ENCODE measurements around the gene RNGTT.

The RNGTT gene

DNA sequence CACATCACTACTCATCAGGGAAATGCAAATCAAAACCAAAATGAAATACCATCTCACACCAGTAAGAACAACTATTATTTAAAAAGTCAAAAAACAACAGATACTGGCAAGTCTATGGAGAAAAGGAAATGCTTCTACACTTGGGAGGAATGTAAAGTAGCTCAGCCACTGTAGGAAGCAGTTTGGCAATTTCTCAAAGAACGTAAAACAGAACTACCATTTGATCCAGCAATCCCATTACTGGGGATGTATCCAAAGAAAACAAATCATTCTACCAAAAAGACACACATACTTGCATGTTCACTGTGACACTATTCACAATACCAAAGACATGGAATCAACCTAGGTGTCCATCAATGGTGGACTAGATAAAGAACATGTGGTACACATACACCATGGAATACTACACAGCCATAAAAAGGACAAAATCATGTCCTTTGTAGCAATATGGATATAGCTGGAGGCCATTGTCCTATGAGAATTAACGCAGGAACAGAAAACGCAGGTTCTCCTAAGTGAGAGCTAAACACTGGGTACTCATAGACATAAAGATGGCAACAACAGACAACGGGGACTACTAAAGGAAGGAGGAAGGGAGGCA is 260.4 kb downstream of the RNGTT start:
- TF ChIP-seq, protein P1, sequence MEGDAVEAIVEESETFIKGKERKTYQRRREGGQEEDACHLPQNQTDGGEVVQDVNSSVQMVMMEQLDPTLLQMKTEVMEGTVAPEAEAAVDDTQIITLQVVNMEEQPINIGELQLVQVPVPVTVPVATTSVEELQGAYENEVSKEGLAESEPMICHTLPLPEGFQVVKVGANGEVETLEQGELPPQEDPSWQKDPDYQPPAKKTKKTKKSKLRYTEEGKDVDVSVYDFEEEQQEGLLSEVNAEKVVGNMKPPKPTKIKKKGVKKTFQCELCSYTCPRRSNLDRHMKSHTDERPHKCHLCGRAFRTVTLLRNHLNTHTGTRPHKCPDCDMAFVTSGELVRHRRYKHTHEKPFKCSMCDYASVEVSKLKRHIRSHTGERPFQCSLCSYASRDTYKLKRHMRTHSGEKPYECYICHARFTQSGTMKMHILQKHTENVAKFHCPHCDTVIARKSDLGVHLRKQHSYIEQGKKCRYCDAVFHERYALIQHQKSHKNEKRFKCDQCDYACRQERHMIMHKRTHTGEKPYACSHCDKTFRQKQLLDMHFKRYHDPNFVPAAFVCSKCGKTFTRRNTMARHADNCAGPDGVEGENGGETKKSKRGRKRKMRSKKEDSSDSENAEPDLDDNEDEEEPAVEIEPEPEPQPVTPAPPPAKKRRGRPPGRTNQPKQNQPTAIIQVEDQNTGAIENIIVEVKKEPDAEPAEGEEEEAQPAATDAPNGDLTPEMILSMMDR (IDR thresholded peaks at IDR 0.05): no peak

DNA sequence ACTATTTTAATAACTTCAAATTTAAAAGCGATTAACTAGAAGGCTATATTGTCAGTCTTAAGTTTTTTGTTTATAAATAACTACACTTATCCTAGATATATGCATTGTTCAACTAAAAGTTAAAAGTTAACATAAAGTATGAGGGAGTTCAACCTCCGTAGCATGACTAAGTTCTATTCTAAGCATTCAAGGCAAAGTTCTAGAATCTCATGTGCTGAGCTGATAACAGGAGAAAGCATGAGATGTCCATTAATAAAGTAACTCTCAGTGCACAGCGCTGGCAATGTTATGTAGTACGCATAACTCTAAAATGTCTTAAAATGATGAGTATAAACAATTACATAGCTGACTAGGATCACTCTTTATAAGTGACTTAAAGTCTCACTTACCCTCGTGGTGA is 264.8 kb downstream of the RNGTT start:
- TF ChIP-seq, protein P1 (IDR thresholded peaks at IDR 0.05): no peak

DNA sequence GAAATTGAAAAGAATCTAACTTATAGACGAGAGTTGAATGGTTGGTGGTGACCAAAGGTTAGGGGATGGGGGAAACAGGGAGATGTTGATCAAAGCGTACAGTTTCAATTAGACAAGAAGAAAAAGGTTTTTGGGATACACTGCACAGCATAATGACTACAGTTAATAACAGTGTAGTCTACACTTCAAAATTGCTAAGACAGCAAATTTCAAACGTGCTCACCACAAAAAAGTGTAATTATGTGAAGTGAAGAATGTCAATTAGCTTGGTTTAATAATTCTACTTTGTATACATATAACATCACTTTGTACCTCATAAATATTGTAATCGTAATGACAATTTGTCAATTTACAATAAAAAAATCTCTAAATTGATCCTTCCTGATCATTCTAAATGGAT is 267.5 kb downstream of the RNGTT start:
- TF ChIP-seq, protein P1 (IDR thresholded peaks at IDR 0.05): no peak

DNA sequence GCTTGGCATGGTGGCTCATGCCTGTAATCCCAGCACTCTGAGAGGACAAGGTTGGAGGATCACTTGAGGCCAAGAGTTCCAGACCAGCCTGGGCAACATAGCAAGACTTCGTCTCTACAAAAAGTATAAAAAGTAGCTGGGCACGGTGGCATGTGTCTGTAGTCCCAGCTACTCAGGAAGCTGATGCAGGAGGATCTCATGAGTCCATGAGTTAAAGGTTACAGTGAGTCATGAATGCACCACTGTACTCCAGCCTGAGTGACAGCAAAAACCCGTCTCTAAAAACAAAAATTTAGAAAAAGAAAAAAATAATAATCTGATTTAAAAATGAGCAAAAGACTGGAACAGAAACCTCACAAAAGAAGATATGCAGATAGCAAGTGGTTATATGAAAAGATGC is 279.7 kb downstream of the RNGTT start:
- TF ChIP-seq, protein P1 (IDR thresholded peaks at IDR 0.05): no peak

DNA sequence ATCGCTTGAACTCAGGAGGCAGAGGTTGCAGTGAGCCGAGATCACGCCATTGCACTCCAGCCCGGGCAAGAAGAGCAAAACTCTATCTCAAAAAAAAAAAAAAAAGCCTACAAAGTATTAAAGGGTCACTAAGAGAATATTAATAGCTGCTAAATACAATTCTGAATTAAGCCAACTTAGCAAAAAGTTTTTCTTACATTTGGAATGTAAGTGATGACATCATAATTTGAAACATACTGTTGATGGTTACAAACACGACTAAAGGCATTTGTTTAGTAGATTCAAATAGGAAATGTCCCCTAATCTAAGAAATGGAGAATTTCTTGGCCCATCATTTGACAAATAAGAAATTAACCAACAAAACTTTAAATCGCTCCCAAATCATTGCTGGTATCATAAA is 282.8 kb downstream of the RNGTT start:
- TF ChIP-seq, protein P1 (IDR thresholded peaks at IDR 0.05): no peak

DNA sequence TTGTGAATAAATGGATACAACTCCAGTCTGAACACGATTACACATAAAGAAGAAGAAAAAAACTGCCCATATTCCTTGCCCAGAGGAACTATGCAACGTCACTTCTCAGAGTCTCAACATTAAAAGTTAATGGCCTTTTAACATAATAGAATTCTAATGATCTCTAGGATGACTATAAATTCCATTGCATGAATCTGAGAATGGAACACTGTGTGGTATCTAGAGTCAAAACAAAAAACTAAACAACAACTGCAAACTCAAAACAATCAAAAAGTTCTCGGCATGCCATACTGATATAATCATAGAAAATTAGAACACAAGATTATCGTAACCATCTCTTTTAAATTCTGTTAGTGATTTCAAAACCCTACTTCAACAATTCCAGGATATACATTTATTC is 283.6 kb downstream of the RNGTT start:
- TF ChIP-seq, protein P1 (IDR thresholded peaks at IDR 0.05): no peak

DNA sequence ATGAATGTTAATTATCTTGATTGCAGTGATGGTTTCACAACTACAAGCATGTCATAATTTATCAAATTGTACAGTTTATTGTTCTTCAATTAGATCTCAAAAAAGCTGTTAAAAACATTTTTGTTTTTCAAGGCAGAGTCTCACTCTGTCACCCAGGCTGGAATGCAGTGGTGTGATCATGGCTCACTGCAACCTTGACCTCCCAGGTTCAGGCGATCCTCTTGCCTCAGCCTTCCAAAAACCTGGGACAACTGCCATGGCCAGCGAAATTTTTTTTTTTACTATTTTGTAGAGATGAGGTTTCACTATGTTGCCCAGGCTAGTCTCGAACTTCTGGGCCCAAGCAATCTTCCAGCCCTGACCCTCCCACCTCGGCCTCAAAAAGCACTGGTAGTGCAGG is 286.1 kb downstream of the RNGTT start:
- TF ChIP-seq, protein P1 (IDR thresholded peaks at IDR 0.05): no peak

DNA sequence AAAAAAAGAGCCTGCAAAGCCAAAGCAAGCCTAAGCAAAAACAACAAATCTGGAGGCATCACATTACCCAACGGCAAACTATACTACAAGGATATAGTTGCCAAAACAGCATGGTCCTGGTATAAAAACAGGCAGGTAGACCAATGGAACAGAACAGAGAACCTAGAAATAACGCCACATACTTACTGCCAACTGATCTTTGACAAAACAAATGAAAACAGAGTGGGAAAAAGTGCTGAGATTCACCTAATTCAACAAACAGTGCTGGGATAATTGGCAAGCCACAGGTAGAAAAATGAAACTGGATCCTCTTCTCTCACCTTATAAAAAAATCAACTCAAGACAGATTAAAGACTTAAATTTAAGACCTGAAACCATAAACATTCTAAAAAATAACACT is 291.8 kb downstream of the RNGTT start:
- TF ChIP-seq, protein P1 (IDR thresholded peaks at IDR 0.05): no peak
